ENCODE results near the gene CSAD.

GRCh38 chr12:53214221-53214620 lies 33.5 kb upstream of the CSAD start:
- TF ChIP-seq POLR2A (IDR thresholded peaks at IDR 0.05) (no peak), CTCF (IDR thresholded peaks at IDR 0.05) (no peak)

Data from uterus (tissue), 2 donors.